Ishikawa (cell line): ENCODE measurements around the gene TSPAN31.

Experiments
- CEBPB ChIP-seq: IDR thresholded peaks from 2 replicates; pipeline ENCODE4 v1.6.1; 2012
- CREB1 ChIP-seq: IDR thresholded peaks from 2 replicates; pipeline ENCODE4 v1.6.1; 2012; ENCODE audit warnings: low read depth
- EGR1 ChIP-seq: IDR thresholded peaks from 2 replicates; pipeline ENCODE4 v1.6.1; 2012
- EP300 ChIP-seq: IDR thresholded peaks from 2 replicates; pipeline ENCODE4 v1.6.1; 2012; ENCODE audit warnings: borderline replicate concordance
- FOXM1 ChIP-seq: IDR thresholded peaks from 2 replicates; pipeline ENCODE4 v1.6.1; 2012; ENCODE audit warnings: low read depth, borderline replicate concordance
- MAX ChIP-seq: IDR thresholded peaks from 2 replicates; pipeline ENCODE4 v1.6.1; 2012
- NFIC ChIP-seq: IDR thresholded peaks from 2 replicates; pipeline ENCODE4 v1.6.1; 2012
- RAD21 ChIP-seq: IDR thresholded peaks from 2 replicates; pipeline ENCODE4 v1.6.1; 2012; ENCODE audit warnings: low read depth
- REST ChIP-seq: IDR thresholded peaks from 2 replicates; pipeline ENCODE4 v1.6.1; 2012; ENCODE audit warnings: low read depth, mild to moderate bottlenecking
- TAF1 ChIP-seq: IDR thresholded peaks from 2 replicates; pipeline ENCODE4 v1.6.1; 2012; ENCODE audit warnings: low read depth, mild to moderate bottlenecking
- TCF12 ChIP-seq: IDR thresholded peaks from 2 replicates; pipeline ENCODE4 v1.6.1; 2012; ENCODE audit warnings: low read depth
- TEAD4 ChIP-seq: IDR thresholded peaks from 2 replicates; pipeline ENCODE4 v1.6.1; 2012
- USF1 ChIP-seq: IDR thresholded peaks from 2 replicates; pipeline ENCODE4 v1.6.1; 2012
- YY1 ChIP-seq: IDR thresholded peaks from 2 replicates; pipeline ENCODE4 v1.6.1; 2012; ENCODE audit warnings: low read depth
- ZBTB7A ChIP-seq: IDR thresholded peaks from 2 replicates; pipeline ENCODE4 v1.6.1; 2012; ENCODE audit warnings: low read depth

Gene TSPAN31

GRCh38 chr12:57767876-57768275 lies 23.0 kb downstream of the TSPAN31 start:
- TF ChIP-seq YY1 (no peak), TEAD4 (no peak), USF1 (no peak), REST (no peak), EP300 (no peak)

GRCh38 chr12:57769594-57769993 lies 24.8 kb downstream of the TSPAN31 start:
- TF ChIP-seq TEAD4, result no peak
- TF ChIP-seq CEBPB, result no peak
- no peak for TF ChIP-seq RAD21
- TF ChIP-seq USF1, result no peak
- no peak for TF ChIP-seq NFIC
- TF ChIP-seq CREB1, result no peak
- no peak for TF ChIP-seq YY1
- TF ChIP-seq EP300, result no peak
- no peak for TF ChIP-seq TAF1
- TF ChIP-seq ZBTB7A, result no peak
- TF ChIP-seq TCF12, result no peak
- no peak for TF ChIP-seq EGR1

- no peak for TF ChIP-seq RAD21
These were observed 25.9 kb downstream of the TSPAN31 start for GRCh38 chr12:57770734-57771133.

GRCh38 chr12:57771236-57771872 lies 26.5 kb downstream of the TSPAN31 start:
- TF ChIP-seq TCF12 (no peak), TAF1 (no peak), MAX (no peak), RAD21 (no peak), CEBPB (no peak), REST (no peak), FOXM1 (no peak), TEAD4 (no peak), USF1 (no peak), YY1 (no peak), EP300 (no peak), NFIC (no peak), ZBTB7A (no peak), EGR1 (no peak), CREB1 (no peak)

GRCh38 chr12:57771873-57772428 lies 27.1 kb downstream of the TSPAN31 start, which contains the start of gene METTL1:
TSS of gene METTL1 (minus strand) at chr12:57772105. CDS start at chr12:57772083, 22 bp downstream.
- TF ChIP-seq REST (0 out of 2 replicates have a peak, but pooled peaks have one; percentile 8), EP300 (no peak; the same call in 1 of the 2 replicates), EGR1 (peak; percentile 88), FOXM1 (no peak), YY1 (peak; percentile 95), CEBPB (no peak), MAX (peak; percentile 100), CREB1 (peak; percentile 99), TCF12 (peak; percentile 83), USF1 (peak; percentile 87), TEAD4 (peak; percentile 29), ZBTB7A (no peak), NFIC (peak; percentile 27; the same call in 1 of the 2 replicates), TAF1 (peak; percentile 98), RAD21 (no peak)
